Ramos (cell line): ENCODE data around the gene ZNF514.
"Not testable (repeated sequence)": the region's sequence is repeated elsewhere in the genome, so short reads cannot be mapped to it uniquely, and the experiment has no call there.

Source experiments
- in situ Hi-C: fragments of 300-500 bp; cut with MboI; formaldehyde crosslinking; loops from one replicate; pipeline ENCODE4 v1.14.3; 2022; ENCODE audit warnings: low sequenced_read_pairs; ENCODE audit not compliant: unreplicated experiment

The ZNF514 gene

GRCh38 chr2:95143838-95144237 is 15.8 kb downstream of the ZNF514 start:
- in situ Hi-C loops = no loop called here

GRCh38 chr2:95138702-95139101 is 20.9 kb downstream of the ZNF514 start:
- in situ Hi-C loops = loop anchor here (10.0 kb wide), 1 partner anchor 64 kb away; no protein-coding TSS in a partner anchor

- in situ Hi-C loops = no loop called here
Measured at GRCh38 chr2:95122197-95122551, 37.5 kb downstream of the ZNF514 start.

GRCh38 chr2:95121407-95122196 is 38.0 kb downstream of the ZNF514 start, which contains the start of gene MRPS5:
Gene MRPS5, minus strand, starts transcription at chr2:95121808. Its CDS starts 17 bp downstream, at chr2:95121791.
- in situ Hi-C loops = no loop called here

GRCh38 chr2:95121093-95121406 is 38.6 kb downstream of the ZNF514 start:
- in situ Hi-C loops = no loop called here

GRCh38 chr2:95115418-95115817 is 44.2 kb downstream of the ZNF514 start:
- in situ Hi-C loops = no loop called here

GRCh38 chr2:95113464-95113863 is 46.2 kb downstream of the ZNF514 start:
- in situ Hi-C loops = no loop called here

GRCh38 chr2:95110395-95110794 is 49.3 kb downstream of the ZNF514 start:
- in situ Hi-C loops = no loop called here

GRCh38 chr2:95109260-95109659 is 50.4 kb downstream of the ZNF514 start:
- in situ Hi-C loops = no loop called here

GRCh38 chr2:95106081-95106480 is 53.6 kb downstream of the ZNF514 start:
- in situ Hi-C loops = no loop called here

- in situ Hi-C loops = no loop called here
Measured at GRCh38 chr2:95104606-95105005, 55.0 kb downstream of the ZNF514 start.

- in situ Hi-C loops = no loop called here
Measured at GRCh38 chr2:95099910-95100309, 59.7 kb downstream of the ZNF514 start.

- in situ Hi-C loops = not testable (repeated sequence)
Measured at GRCh38 chr2:95098273-95098672, 61.4 kb downstream of the ZNF514 start.
